GM21576 (cell line): ENCODE measurements around the gene CABLES1.
A peak's percentile ranks its signal among the peaks of the same experiment; 100 is the strongest.

Experiments used
- ATAC-seq: cut with Tn5 transposase; IDR thresholded peaks from one replicate; pipeline ENCODE4 v1.9.1; 2021; ENCODE audit warnings: mild to moderate bottlenecking, moderate library complexity; ENCODE audit not compliant: unreplicated experiment

CABLES1 gene

DNA sequence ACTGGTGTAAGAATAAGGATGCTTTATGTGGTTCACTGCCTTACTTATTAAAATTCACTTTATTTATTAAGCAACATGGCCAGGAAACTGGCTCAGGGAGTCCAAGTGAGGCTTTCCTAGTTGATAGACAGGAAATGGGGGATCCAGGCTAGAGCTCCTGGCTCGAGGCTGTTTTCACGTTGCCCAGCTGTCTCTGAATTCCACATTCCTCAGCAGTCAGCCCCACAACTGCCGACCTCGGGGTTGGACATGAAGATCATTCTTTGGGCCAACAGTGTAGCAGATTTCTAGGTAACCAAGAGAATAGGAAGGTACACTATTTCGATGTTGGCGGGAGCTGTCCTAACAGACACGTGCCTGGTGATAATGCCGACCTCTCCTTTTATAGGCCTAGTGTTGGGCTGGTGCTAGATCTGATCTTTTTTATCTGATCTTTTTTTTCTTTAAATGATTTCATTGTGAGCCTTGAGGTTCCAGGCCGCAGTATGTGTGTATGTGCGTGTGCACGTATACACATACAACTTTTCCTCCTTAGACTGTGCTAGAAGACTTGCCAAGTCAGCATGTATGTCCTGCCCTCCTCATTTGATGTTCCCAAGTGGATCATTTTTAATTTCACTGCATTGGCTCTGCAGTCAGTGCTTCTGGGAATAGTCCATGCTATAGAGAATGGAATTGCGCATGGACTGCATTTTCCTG, 103.5 kb downstream of the CABLES1 start:
- no peak for ATAC-seq

DNA sequence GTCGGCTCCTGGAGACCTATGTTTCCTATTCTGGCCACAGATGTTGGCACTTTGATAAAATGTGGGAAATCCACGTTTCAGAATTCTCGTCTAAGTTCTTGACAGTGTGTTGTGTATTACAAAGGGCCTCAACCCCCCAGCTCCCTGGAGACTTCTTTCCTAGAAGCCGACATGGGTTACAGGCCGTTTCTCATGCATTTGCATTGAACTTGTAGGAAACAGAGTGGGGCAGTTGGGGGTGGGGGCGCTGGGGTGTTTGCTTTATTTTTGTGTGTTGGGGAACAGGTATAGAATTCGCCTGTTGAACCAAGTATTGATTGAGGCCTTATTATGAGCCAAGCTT, 104.0 kb downstream of the CABLES1 start:
- no peak for ATAC-seq

DNA sequence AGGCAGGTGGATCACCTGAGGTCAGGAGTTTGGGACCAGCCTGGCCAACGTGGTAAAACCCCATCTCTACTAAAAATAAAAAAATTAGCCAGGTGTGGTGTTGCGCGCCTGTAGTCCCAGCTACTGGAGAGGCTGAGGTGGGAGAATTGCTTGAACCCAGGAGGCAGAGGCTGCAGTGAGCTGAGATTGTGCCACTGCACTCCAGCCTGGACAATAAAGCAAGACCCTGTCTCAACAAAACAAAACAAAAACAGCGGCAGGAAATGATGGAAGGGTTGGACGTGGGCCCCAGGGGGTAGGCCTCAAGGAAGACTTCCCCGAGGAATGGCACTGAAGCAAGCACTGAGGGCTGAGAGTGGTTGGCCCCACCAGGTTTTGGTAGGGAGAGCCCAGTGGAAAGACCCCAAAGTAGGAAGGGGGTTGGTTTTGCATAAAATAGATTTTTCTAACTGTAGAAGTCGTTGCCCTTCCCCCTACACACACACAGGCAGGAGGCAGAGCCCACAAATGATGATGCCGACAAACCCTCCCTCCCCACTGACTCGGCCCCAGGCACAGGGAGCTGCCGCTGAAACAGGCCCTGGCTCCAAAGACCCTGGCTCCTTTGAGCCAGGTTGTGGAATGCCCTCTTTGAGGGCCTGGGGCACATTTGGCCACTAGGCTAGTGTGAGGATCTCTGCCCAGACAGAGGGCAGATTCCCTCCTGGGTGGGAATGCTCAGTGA, 104.8 kb downstream of the CABLES1 start:
- ATAC-seq = no peak

DNA sequence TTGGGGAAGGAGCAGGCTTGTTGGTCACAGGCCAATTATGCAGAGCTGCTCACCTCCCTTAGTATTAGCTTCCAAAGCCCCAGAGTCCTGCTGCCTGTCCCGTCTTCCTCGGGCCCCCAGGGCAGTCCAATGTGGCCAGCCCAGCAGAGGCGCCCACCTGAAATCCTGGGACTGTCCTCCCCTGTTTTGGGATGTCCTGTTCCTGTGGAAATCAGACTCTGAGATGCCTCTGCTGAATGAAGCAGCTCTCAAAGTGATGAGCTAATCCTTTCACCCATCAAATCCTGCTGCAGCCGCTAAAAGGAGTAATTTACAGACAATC, 105.3 kb downstream of the CABLES1 start:
- no peak for ATAC-seq

DNA sequence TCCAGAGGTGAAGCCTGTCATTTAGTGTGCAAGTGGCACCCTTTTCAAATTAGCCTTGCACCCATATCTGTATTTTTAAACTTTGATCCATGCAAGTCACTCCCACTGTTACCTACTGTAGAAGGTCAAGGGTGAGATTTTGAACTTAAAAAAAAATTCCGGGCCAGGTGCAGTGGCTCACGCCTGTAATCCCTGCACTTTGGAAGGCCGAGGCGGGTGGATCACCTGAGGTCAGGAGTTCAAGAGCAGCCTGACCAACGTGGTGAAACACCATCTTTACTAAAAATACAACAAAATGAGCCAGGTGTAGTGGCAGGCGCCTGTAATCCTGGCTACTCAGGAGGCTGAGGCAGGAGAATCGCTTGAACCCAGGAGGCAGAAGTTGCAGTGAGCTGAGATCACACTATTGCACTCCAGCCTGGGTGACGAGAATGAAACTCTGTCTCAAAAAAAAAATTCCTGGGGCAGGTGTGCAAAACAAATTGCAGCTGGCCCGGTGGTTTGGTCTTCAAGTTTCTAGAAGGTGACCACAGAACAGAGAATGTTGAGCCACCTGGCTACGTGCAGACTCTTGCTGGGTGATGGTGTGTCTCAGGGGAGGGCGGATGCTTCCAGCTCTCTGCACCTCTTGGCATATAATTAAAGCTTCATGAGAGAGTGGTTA, 106.7 kb downstream of the CABLES1 start:
- peak; percentile 92 for ATAC-seq

DNA sequence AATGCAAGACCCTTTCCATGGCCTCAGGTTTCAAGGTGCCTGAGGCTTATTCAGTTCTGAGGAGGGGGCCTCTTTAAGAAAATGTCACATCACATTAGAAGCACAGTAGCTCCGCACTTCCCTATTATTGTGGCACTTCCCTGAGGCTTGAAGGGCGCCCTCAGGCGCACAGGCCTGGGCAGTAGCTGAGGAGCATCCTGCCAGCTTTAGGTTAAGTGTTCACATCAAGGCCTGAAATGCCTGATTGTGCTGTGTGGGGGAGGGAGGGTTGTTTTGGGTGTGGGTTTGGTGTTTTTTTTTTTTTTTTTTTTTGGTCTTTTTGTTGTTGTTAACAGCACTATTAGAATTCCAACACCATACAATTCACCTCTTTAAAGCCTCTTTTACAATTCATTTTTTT, 107.9 kb downstream of the CABLES1 start:
- ATAC-seq = no peak

DNA sequence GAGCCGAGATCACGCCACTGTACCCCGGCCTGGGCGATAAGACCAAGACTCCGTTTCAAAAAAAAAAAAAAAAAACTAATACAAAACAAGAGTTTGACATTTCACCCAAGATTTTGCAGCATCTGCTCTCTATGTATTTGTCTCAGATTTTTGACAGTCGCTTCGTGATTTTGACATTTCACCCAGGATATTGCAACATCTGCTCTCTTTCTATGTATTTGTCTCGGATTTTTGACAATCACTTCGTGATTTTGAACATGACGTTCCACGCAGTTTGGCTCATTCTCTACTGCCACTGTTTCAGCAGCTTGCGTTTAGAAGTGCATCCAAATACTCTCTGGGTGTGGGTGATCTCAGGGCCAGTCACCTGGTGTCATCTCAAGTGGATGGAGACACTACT, 108.5 kb downstream of the CABLES1 start:
- no peak for ATAC-seq

DNA sequence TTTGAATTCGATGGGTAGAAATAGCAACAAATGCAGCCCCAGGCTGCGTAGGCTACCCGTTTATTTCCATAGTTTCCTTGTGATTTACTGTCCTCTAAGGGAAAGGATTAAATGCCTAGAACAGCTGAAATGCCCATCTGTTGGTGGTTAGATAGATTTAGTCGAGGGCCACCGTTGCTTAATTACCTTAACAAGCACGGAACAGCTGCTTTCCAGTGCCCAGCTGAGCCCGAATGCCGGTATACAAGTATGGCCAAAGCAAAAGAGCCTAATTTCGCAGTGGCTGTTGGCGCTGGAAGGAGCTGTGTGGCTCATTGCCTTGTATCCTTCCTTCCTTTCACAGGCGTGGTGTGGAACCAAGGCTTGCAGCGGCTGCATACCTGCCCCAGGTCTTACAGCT, 109.1 kb downstream of the CABLES1 start:
- ATAC-seq = no peak

DNA sequence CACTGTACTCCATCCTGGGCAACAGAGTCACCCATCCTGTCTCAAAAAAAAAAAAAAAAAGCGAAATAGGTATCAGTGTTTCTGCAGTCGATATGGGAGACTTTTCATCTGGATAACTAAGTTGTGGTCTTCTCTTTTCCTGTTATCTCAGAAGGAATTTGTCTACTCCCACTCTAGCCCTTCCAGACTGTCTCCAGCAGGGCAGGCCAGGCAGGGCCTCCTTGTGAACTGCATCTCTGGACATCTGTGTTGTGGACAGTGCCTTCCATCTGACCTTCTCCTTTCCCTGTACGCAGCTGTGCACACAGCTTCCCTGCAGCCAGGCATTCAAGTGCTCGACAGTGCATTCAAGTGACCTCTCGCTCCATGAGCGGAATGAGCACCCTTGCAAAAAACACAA, 110.2 kb downstream of the CABLES1 start:
- no peak for ATAC-seq

DNA sequence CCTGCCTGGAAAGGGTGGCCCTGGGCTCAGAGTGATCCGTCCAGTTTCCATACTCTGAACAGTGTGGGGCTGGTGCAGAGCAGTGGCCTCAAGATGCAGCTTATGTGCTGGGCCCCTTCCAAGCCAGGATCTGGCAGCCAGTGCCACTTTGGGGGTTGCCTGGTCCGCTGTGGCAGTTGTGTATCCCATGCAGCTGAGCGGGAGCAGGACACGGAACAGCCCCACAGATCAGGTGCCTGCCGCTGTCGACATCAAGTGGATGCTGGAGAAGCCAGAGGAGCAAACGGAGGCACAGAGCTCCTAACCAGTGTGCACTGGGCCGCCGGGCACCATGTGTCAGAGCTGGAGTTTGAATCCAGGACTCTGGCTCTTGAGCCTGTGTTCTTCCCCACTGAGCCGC, 112.0 kb downstream of the CABLES1 start:
- ATAC-seq = no peak

DNA sequence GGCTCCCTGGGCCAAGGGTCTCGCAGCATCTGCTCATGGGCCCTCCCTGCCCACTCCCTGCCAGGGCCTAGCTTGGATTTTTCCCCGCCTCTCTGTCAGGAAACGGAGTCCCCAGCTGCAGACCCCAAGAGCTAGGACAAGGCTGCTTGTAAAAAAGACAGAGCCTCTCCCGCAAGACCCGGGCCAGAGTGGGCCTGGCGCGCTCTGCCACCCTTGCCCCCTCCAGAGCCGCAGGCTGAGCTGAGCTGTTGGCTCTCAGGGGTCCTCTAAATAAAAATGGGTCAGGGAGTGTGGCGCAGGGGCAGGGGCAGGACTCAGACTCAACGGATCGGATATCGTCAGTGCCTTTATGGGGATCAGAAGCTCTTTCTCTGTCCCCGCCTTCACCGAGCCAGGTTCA, 112.6 kb downstream of the CABLES1 start:
- no peak for ATAC-seq

DNA sequence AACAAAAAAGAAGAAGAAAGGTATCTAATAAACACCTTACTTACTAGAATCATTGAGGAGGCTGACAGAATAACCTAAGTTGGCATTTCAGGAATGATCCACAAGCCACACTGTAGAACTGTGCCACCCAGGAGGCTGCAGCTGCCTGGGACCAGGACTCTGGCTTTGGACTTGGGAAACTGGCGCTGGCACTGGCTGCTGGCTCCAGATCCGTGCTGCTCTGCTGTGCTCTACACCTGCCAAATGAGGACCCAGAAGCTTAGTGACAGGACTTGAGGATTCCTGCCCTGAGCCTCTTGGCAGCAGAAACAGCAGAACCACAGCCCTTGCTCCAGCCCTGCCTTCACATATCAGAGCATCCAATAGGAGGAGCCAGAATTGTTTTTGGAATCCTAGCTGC, 113.5 kb downstream of the CABLES1 start:
- ATAC-seq = no peak

DNA sequence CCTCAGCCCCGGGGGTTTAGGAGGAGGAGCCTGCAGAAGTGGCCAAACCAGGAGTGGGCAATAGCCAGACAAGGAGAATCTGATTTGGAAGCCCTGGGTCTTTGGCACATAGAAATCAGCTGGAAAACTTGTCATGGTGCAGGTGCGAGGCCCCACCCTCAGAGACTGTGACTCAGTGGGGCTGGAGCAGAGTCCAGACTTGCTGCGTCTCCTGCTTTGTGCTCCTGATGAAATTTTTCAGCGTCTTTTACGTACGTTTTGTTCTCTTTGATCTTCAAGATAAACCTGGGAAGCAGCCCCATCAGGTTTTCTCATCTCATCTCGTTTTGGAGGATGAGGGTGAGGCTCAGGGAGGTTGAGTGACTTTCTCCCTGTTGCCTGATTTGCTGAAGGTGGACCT, 114.1 kb downstream of the CABLES1 start:
- no peak for ATAC-seq

DNA sequence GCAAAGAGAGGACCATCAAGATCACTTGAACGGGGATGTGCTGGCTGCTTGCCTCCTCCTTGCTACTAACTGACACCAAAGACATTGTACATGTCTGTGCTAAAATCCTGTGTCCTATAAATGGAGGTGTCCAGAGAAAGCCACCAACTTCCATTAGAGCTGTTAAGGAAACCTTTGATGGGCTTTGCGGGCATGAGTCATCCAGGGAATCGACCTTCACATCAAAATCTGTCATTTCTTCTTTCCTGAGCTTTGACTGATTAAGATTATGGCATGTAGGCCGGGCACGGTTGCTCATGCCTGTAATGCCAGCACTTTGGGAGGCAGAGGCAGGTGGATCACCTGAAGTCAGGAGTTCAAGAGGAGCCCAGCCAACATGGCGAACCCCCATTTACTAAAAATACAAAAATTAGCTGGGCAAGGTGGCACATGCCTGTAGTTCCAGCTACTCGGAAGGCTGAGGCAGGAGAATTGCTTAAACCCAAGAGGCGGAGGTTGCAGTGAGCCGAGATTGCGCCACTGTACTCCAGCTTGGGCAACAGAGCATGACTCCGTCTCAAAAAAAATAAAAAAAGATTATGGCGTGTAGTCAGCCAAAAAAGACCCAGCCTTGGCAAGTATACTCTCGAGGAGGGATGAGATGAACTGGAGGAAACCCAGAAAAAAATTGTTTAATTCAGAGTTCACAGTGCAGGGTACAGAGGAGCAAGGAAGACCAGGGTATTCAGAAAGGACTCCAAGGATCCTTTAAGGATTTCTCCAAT, 115.8 kb downstream of the CABLES1 start:
- ATAC-seq = no peak

DNA sequence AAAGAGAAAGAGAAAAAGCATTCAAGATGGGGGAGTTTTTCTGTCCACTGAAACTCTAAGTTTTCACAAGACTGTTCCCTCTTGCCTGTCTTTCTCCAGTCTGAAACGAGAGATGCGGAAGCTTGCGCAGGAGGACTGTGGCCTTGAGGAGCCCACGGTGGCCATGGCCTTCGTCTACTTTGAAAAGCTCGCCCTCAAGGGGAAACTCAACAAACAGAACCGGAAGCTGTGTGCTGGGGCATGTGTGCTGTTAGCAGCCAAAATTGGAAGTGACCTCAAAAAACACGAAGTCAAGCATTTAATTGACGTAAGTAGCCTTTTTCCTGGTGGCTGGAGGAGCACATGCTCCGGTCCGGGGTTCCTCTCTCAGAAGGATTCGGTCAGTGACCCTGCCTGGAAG, 118.3 kb downstream of the CABLES1 start:
- no peak for ATAC-seq

DNA sequence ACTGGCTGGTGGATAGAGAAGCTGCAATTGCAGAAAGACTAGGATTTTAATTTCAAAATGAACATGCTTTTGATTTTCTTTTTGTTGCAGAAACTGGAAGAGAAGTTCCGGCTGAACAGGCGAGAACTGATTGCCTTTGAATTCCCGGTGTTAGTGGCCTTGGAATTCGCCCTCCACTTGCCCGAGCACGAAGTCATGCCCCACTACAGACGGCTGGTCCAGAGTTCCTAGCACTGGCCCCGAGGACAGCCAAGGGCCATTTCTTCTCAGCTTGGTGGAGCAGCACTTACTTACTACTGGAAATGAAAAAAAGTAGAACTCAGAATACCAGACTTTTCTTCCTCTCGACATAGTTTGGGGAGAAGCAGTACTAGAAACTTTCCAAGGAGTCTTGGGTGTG, 121.9 kb downstream of the CABLES1 start:
- ATAC-seq = no peak

DNA sequence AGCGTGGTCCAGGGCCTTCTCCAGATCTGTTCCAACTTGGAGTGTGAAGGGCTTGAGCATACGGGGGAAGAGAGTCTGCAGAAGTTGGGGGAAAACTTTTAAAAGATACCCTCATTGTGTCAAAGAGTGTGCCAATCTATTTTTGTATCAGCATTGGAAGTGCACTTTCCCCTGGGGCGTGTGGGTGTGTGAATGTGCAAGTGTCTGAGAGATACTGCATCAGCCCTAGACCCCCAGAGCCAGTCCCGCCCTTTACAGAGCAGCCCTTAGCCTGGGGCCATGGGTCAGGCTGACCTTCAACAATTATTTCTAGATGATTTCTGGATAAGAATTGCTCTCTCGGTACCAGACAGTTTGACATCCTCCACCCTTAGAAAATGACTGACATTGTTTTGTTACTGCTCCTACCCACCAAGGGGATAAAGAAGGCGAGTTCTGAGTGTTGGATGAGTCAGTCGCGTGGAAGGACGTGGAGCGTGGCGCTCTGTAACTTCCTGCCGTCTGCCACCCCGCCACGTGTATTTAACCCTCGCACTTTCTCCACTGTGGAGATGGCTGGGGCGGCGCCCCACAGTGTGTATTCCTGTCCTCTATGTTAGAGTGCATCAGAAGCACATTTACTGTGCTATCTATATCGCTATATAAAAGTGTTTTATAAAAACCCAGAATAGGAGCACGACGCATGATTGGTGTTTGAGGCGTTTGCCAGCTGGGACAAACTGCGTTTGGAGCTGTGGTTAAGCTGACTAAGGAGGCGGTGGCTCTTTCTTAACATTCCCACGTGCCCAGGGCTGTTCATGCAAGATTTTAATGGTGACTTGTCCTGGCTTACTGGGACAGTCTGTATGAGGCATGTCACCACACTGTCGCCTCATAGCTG, 122.6 kb downstream of the CABLES1 start:
- no peak for ATAC-seq

DNA sequence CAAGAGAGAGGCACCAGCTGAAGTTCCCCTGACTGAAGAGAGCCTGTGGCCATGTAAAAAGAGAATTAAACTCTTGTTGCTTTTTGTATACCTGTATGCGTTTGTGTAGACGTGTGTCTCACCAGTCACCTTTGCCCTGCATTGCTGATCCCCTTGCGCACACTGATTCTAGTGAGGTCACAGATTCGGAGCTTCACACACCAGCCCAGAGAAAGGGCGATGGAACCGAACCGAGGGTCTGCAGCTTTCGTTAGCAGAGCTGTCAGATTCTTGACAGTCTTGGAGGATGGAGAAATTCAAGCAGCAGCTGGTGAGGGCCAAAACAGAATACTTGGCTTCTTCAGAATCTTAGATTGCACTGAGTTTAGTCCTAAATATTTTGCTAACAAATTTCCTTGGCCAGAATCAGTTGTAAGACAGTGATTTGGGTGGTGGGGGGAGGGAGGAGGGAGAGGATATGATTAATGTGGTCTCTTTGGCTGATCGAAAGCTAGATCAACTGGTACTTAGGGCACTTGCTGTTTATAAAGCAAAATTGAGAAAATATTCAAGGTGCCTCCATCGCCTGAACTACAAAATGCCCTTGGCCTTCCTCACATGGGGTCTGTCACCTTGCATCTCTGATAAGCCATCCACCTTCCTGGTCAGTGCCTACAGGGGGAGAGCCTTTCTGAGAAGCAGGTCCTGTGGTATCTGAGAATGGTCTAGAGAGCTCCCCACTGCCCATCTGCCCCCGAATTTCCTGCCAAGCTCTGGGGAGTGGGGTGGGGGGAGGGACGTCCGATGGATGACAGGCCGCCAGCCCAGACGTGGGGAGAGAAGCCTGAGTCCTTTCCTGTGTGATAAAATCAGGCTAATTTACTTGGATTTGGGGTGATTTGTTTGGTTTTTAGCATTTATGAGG, 123.5 kb downstream of the CABLES1 start:
- no peak for ATAC-seq
